GM18511 (cell line): Measurements from ENCODE around the gene MTX2.
"Not testable (repeated sequence)": the region's sequence is repeated elsewhere in the genome, so short reads cannot be mapped to it uniquely, and the experiment has no call there.

Source experiments
- ATAC-seq: cut with Tn5 transposase; IDR thresholded peaks from one replicate; pipeline ENCODE4 v1.9.1; 2021; ENCODE audit warnings: mild to moderate bottlenecking, moderate library complexity; ENCODE audit not compliant: unreplicated experiment

Gene MTX2

DNA sequence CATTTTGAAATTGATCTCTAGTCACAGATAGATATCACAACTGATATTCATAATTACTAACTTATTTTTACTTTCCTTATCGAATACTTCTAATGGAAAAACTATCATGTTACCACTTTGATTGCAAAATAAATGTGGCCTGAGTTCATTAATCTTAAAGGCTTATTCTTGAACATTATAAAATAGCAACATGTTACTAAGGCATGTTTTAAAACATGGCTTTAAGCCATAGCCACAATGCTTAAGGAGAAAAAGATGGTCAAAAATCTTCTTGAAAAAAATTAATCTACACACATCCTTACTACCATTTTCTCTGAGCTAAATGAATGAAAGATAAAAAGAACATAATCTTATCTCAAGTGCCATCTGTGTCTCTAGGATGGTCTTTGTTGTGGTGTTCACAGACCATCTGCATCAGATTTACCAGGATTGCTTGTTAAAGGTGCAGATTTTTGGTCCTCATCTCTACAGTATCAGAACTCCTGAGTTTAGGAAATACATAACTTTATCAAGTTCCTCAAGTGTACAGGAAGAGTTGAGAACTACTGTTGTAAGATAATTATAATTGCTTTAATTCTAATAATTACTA, 15.3 kb downstream of the MTX2 start:
- no peak for ATAC-seq

DNA sequence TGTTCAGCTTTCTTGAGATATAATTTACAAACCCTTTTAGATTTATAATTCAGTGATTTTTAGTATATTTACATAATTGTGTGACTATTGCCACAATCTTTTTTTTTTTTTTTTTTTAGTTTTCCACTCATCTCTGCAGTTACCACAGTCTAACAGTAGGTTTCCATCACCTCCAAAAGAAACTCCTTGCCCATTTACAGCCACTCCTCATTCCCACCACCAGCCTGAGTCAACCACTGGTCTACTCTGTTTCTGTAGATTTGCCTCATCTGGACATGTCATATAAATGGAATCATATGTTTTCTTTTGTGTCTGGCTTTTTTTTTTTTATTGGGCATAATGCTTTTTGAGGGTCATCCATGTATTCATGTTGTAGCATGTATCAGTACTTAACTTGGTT, 16.1 kb downstream of the MTX2 start:
- no peak for ATAC-seq

DNA sequence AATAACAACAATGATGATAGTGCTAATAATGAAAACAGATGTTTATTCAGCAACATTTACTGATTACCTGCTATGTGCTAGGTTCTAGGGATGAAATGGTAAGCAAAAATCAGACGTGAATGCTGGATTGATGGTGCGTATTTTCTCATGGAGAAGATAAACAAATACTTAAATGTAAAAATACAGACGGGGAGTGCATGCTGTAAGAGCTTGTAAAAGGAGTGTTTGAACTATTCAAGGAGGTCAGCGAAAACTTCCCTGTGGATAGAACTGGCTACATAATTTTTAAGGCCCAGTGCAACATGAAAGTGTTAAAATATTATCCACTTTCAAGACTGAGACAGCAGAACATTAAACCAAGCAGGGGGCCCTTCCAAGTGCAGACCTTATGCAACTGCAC, 22.1 kb downstream of the MTX2 start:
- ATAC-seq, result peak; percentile 33

DNA sequence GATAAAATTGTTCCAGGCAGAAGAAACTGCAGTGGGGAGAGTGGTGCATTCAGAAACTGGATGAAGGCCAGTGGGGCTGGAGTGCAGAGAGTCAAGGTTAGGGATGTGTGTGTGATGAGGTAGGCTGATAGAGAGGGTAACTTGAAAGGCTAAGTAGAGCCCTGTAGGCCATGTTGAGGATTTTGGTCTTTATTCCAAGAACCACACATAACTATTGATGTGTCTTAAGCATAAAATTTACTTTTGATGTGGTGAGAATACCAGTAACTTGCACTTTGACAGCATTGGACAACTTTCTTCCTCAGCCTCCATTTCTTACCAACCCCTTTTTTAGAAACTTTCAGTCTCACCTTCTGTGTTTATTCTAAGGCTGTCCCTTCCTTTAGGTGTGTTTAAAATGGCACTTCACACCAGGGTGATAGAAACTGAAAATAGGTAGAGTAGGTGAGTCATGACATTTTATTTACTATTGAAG, 22.6 kb downstream of the MTX2 start:
- peak; percentile 93 for ATAC-seq

DNA sequence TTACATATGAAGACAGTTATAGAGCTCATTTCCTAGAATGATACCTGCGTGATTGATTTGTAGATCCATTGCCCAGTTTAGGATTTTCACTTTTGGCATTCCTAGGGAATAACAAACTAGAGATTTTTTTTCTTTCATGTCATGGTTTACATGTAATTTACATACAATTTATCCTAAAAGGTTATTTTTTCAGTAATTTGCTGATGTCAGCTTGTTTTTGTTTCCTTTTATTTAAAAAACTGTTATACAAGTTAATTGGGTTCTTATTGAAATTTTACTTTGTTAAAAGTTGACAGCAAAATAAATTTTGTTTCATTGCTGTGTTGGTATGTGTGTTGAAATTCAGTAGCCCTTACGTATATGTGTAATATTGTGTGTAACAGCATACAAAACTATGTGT, 23.4 kb downstream of the MTX2 start:
- no peak for ATAC-seq

DNA sequence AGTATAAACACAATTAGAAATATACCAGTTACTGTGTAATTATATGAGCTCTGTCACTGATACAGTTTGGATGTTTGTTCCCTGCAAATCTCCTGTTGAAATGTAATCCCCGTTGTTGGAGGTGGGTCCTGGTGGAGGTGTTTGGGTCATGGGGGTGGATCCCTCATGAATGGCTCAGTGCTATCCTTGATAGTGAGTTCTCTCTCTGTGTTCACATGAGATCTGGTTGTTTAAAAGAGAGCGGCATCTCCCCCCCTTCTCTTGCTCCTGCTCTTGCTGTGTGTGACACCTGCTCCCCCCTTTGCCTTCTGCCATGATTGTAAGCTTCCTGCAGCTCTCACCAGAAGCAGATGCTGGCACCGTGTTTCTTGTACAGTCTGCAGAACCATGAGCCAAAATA, 24.1 kb downstream of the MTX2 start:
- no peak for ATAC-seq

DNA sequence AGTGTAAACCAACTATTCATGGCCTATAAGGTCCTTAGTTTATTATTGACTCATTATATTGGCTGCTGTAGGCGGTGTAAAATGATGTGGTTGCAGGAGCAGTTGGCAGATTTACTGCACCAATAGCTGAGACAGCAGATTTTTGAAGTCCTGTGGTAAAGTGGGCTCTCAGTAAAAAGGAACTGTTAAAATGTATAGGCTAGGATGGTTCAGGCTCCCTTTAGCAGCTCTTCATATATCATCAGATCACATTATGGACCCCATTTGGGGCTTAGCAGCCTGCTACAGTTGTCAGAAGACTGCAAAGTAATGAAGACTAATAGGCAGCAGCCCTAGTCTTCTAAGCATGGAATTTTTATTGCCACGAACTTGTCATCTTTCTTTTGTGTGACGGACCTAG, 27.8 kb downstream of the MTX2 start:
- ATAC-seq, result no peak

DNA sequence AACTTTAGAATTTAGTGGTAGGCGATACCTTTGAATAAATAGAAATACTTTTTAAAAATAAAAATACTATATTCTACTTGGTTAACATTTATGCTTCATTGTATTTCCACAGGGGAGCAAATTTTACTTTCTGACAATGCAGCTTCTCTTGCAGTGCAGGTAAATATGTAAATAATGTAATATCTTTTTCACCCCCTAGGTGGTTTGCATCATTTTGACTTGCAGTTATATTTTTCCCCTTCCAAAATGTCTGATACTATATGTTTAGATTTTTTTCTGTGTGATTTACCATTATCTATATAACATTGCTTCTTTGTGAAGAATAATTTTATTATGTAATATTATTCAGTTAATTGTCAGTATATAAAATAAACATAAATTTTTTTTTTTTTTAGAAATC, 28.5 kb downstream of the MTX2 start:
- no peak for ATAC-seq

DNA sequence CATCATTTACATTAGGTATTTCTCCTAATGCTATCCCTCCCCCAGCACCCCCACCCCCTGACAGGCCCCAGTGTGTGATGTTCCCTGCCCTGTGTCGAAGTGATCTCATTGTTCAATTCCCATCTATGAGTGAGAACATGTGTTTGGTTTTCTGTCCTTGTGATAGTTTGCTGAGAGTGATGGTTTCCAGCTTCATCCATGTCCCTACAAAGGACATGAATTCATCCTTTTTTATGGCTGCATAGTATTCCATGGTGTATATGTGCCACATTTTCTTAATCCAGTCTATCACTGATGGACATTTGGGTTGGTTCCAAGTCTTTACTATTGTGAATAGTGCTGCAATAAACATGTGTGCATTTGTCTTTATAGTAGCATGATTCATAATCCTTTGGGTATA, 36.8 kb downstream of the MTX2 start:
- not testable (repeated sequence) for ATAC-seq

DNA sequence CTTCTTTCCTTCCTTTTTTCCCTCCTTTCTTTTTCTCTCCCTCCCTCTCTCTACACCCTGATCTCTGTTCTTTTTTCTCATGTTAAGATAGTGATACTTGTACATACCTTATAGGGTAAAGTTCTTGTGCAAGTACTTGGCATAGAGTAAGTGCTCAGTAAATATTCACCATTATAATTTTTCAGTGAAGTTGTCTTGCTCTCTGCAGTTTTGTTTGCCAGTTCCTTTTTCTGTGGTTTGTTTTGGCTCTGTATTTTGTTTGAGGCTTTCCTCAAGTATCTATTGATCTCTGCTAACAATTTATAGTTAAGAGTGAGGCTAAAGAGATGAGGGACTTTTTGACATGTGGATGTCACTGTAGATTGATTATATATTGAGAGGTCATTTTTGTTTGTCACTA, 48.0 kb downstream of the MTX2 start:
- no peak for ATAC-seq

DNA sequence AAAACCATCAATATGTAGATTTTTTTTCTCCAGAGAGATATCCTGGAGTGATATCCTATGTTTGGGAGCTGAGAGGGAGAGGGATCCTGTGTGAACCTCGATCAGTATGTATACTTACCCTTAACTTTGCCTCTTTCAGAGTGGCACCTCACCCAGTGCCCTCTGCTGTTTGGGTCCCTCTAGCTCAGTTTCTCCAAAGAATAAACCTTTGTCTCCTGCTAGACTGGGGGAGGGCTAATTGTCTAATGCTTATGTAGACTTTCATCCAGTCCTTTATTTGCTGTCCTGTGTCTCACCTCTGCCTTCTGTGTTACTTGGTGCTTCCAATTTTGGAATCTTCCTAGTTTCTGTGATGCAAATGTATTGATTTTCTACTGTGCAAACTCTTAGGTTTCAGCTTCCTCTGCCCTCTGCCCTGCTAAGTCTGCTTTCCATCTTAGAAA, 48.4 kb downstream of the MTX2 start:
- no peak for ATAC-seq

DNA sequence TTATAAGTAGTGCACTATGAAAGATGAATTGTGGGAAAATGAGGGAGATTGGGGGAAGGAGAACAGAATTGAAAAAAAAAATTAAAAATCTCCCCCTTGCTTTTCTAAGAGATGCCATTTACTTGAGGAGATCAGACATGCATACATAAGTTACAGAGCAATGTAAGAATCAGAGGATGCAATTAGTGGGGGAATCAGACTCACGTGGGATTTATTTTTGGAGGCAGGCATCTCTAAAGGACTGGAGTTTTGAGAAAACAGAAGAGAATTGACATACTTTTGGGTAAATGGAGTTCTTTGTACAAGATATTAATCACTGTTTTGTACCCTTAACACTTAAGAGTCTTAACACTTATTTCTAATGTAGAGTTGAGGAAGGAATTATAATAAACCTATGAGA, 52.7 kb downstream of the MTX2 start:
- ATAC-seq, result no peak

DNA sequence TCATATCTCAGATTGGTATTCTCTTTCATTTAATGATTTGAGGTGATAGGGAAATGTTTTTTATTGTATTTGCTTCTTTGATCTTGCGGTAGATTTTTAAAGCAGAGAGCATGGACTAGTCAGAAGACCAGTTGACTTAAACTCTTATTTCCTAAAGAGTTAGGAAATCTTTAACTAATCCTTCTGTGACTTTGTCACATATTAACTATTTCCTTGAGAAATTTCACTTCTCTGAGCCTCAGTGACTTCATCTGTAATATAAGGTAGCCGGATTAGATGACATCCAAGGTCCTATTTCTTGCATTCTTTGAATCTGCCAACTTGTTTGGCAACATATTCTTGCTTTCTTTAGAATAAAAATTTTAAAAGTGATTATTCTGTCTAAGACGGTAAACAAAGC, 55.6 kb downstream of the MTX2 start:
- no peak for ATAC-seq

DNA sequence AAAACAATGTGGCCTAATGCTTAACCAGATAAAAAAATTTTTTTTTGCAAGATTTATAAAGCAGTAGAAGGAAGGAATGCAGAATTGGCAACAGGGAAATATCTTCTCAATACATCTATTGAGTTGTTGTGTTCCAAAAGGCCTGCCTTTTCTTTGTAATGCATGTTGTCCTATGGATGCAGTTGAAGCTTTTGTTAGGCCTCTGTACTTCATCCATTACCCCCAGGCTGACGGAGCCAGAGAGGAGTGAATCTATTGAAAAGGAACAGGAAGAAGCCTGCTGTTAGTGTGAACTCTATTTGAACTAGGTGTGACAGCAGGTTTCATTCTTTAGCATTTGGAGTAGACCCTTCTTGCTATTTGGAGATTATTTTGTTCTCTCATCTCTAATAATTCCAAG, 56.5 kb downstream of the MTX2 start:
- no peak for ATAC-seq

DNA sequence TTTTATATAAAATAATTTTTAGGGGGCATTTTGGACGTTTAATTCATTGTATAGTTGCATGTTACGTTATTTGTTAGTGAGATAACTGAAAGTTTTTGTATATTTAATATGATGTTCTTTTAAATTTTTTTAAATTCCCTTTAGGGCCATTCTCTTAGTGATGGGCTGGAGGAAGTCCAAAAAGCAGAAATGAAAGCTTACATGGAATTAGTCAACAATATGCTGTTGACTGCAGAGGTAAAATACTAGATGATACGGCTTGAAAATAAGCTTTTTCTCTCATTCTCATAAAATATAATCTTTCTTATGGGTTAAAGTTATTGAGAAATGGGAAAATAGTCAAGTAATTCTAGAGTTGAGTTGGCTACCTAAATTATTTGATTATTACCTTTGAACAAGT, 58.9 kb downstream of the MTX2 start:
- peak; percentile 56 for ATAC-seq

DNA sequence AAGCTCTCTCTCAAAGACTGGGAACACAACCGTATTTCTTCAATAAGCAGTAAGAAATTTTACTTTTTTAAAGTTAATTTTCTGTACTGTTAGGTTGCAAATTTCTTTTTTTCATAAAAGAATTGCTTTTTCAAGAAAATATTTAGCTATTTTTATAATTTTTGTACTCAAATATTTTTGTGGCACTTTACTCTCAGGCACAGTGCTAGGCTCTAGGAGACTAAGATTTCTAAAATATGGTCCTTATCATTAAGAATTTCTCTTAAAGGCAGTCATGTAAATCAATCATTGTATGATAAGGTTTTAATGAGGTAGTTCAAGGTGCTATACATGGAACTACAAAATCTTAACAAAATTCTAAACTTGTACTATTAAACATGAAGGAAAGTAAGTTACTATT, 61.4 kb downstream of the MTX2 start:
- ATAC-seq, result no peak

DNA sequence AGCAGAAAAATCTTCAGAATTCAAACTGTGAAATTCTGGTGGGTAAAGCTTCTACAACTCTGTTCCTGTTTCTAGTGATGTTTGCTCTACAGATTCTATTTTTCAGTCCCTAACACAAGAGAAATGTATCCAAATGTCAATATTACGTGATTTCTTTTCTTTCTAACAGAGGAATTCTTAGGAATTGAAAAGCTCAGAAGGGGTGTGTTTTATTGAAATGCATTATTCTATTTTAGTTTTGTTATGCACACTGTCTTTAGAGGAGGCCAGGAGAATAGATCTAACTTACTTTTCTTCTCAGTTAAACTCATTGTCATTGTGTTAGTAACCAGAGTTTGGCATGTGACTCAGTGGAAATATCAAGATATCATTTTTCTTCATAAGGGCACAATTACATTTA, 62.4 kb downstream of the MTX2 start:
- no peak for ATAC-seq

DNA sequence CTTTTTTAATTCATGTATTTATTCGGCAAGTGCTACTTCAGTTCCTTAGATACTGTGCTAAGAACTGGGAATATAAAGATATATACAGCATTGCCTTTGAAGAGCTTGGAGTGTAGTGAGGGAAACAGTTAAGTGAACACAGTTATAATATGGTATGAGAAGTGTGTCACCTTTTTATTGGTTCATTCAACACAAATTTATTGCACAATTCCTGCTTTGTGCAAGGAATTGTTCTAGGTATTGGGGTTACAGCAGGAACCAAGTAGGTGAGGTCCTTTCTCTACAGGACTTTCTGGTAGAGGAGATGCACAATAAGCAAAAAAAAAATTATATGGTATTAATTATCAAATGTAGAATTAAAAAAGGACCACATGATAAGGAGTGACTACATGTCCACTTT, 65.5 kb downstream of the MTX2 start:
- no peak for ATAC-seq

DNA sequence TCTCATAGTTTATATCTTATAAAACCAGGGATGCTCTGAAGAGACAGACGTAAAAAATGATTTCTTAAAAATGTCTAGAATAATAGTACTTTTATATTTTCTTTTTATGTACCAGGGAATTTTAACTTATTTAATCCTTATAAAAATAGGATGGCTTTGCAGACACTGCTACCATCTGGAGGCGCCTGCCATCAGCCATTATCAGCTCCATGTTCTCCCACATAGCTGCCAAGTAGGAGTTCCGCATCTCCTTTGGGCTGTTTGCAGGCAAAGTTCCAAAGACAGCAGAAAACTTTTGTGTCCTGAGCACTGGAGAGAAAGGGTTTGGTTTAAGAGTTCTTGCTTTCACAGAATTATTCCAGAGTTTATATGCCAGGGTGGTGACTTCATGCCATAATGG, 69.2 kb downstream of the MTX2 start:
- ATAC-seq, result no peak

DNA sequence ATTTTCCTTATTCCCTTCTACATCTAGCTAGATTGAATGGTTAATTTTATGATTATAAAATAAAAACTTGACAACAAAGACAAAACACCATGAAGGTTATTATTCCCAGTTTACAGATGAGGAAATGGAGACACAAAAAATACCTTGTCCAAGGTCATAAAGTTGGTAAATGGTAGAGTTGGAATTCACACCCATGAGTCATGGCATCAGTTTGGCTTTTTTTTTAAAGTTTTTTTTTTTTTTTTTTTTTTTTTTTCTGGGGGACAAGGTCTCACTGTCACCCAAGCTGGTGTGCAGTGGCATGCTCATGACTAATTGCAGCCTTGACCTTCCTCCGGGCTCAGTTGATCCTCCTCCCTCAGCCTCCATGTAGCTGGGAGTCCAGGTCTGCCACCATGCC, 70.0 kb downstream of the MTX2 start:
- ATAC-seq, result no peak

DNA sequence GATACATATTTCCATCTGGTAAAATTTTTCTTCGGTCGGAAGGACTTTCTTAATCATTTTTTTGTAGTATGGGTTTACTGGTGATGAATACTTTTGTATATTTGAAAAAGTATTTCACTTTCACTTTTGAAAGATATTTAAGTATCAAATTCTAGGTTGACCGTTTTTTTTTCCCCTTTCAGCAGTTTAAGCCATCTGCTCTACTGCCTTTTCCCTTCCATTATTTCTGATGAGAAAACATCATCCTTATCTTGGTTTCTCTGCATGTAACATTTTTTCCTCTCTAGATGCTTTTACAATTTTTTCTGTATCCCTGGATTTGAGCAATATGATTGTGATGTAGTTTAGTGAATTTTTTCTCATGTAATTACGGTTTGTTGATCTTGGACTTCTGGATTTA, 87.0 kb downstream of the MTX2 start:
- no peak for ATAC-seq

DNA sequence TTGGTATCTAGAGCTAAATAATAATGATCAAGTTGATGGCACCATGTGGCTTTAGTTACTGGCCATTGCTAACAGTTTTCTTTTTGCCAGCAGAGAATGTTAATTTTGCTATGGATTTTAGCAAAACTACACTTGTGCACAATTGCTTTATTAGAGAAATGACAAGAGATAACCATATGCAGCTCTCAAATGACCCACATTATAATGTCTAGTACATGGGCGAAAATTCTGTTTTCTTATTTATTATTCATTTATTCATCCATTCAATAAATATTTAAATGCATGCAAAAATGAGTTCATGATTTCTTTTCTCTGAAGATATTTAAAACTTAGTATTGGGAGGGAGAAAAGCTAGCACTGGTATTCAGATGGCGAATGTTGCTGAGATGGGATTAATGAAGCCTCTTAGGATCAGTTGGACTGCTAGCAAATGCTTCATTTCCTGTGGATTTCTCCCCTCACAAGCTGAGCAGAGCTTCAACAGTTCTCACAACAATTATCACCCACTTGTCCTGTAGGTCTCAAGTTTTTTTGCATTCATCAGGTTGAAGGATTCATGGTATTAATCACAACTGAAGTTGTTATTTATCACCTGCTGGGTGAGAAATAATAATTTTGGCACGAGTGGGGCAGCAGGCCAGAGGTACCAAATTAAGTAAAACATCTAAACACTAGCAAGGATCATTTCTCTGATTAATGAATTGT, 95.2 kb downstream of the MTX2 start:
- no peak for ATAC-seq

DNA sequence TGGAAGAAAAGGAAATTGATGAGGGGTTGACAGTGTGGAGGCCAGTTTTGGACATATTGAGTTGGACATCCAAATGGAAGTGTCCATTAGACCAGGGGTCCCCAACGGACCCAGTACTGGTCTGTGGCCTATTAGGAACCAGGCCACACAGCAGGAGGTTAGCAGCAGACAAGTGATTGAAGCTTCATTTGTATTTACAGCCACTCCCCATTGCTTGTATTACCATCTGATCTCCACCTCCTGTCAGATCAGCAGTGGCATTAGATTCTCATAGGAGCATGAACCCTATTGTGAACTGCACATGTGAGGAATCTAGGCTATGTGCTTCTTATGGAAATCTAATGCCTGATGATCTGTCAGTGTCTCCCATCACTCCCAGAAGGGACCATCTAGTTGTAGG, 99.1 kb downstream of the MTX2 start:
- ATAC-seq, result no peak
